ENCODE data around the gene KITLG. TPM values are rescaled to one million over a fixed set of nuclear protein-coding genes. Genes with fewer than 3 reads are reported as not detected.

Gene KITLG
- total RNA-seq, 1 experiment from 2014 or later, result 11.7 TPM

DNA sequence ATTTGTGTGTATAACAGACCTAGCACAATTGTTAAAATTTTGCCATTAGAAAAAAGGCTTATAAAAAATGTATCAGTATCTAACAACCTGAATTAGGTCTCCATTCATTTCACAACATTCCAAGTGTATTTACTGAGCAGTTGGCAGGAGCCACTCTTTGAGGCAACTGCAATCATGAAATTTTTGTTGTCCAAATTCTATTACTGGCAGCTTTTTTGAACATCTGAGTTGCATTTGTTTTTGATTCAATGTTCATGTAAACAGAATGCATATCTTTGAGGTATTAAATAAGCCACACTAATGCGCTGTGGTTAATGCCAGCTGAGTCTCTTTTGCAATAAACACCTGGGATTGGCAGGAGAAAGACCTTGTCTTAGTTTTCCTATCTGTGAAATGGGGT lies 8.7 kb downstream of the KITLG start:
- Histone ChIP-seq H2BK20ac (ENCODE audit: low read depth, low read length, poor library complexity, severe bottlenecking) (no peak overlapping the region), H3K9ac (ENCODE audit: extremely low read depth, insufficient read length, low read length) (no peak overlapping the region), H3K27me3 (ENCODE audit: insufficient read depth, low read length) (no peaks in the 10 kb centered on the region), H3K18ac (ENCODE audit: insufficient read length, low read depth, low read length) (no peak overlapping the region), H2BK5ac (ENCODE audit: insufficient read length, low read length) (no peak overlapping the region), H3K23ac (ENCODE audit: insufficient read length, low read depth, low read length) (no peak overlapping the region), H2AK5ac (ENCODE audit: insufficient read length, low read length) (no peak overlapping the region), H3K79me1 (ENCODE audit: insufficient read depth, low read depth, low read length, poor library complexity, severe bottlenecking) (no peaks in the 10 kb centered on the region), H4K5ac (ENCODE audit: insufficient read length, low read depth, low read length) (no peak overlapping the region), H3K4me1 (ENCODE audit: insufficient read depth, low read length) (no peaks in the 10 kb centered on the region; the same call in 1 of the 2 replicates), H2AFZ (ENCODE audit: low read length) (no peak overlapping the region), H2BK12ac (ENCODE audit: insufficient read length, low read depth, low read length) (no peak overlapping the region), H3K27ac (ENCODE audit: insufficient read length, low read depth, low read length) (no peak overlapping the region), H3K4me2 (ENCODE audit: insufficient read depth, insufficient read length, low read length) (no peak overlapping the region), H3K23me2 (ENCODE audit: insufficient read length, low read depth, low read length, poor library complexity, severe bottlenecking) (no peaks in the 10 kb centered on the region), H2BK15ac (ENCODE audit: low read depth, low read length) (no peak overlapping the region), H3K4ac (ENCODE audit: low read depth, low read length) (no peak overlapping the region), H3K14ac (ENCODE audit: insufficient read depth, low read length) (no peak overlapping the region), H2BK120ac (ENCODE audit: low read depth, low read length, poor library complexity, severe bottlenecking) (no peak overlapping the region), H3K56ac (ENCODE audit: insufficient read length, low read depth, low read length) (no peak overlapping the region), H3K79me2 (ENCODE audit: insufficient read depth, low read length) (no peaks in the 10 kb centered on the region), H4K8ac (replicated peaks; ENCODE audit: insufficient read length, low read depth, low read length) (no peak overlapping the region), H3K9me3 (ENCODE audit: control insufficient read depth, low read depth, low read length) (no peaks in the 10 kb centered on the region), H4K20me1 (ENCODE audit: control insufficient read depth, insufficient read depth, insufficient read length) (no peaks in the 10 kb centered on the region), H3T11ph (ENCODE audit: low read length) (no peak overlapping the region), H4K91ac (ENCODE audit: insufficient read length, low read depth, low read length) (no peak overlapping the region)
- no peaks in the 10 kb centered on the region for H3K27me3 Mint-ChIP-seq (ENCODE audit: low read depth)
- DNase-seq, result no peak
- no peak overlapping the region for H3K4me3 Mint-ChIP-seq
- H3K27ac Mint-ChIP-seq, result no peak overlapping the region
- H3K4me1 Mint-ChIP-seq, result peaks cover 26 to 65% of the 10 kb centered on the region in 2 experiments
- H3K9me3 Mint-ChIP-seq, result no peaks in the 10 kb centered on the region
- TF ChIP-seq, protein P1, sequence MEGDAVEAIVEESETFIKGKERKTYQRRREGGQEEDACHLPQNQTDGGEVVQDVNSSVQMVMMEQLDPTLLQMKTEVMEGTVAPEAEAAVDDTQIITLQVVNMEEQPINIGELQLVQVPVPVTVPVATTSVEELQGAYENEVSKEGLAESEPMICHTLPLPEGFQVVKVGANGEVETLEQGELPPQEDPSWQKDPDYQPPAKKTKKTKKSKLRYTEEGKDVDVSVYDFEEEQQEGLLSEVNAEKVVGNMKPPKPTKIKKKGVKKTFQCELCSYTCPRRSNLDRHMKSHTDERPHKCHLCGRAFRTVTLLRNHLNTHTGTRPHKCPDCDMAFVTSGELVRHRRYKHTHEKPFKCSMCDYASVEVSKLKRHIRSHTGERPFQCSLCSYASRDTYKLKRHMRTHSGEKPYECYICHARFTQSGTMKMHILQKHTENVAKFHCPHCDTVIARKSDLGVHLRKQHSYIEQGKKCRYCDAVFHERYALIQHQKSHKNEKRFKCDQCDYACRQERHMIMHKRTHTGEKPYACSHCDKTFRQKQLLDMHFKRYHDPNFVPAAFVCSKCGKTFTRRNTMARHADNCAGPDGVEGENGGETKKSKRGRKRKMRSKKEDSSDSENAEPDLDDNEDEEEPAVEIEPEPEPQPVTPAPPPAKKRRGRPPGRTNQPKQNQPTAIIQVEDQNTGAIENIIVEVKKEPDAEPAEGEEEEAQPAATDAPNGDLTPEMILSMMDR (conservative IDR thresholded peaks at IDR 0.05), result no peak
- WGBS (ENCODE audit: extremely low coverage, insufficient read length, low lambda C conversion rate), result no CpG with 5 or more reads among the region's 1 CpG
- no peaks in the 10 kb centered on the region for H3K36me3 Mint-ChIP-seq (ENCODE audit: insufficient read depth in 1 of 3, low read depth in 3 of 3)

Measured in H9 (cell line).